DOHH2 (cell line): ENCODE data around the gene AMZ1.

ENCODE experiments used
- CTCF ChIP-seq: fragments of 200-600 bp; sonication (generic); IDR thresholded peaks from one replicate; pipeline ENCODE4 v1.5.1; 2014; ENCODE audit warnings: antibody characterized with exemption, mild to moderate bottlenecking, low read depth, low read length; ENCODE audit not compliant: poor library complexity, severe bottlenecking
- EZH2phosphoT487 ChIP-seq: fragments of 200-600 bp; sonication (generic); IDR thresholded peaks from 2 replicates; pipeline ENCODE4 v1.6.1; 2017; ENCODE audit warnings: borderline replicate concordance, mild to moderate bottlenecking, antibody characterized with exemption, low read length, moderate library complexity, mixed read lengths

GRCh38 chr7:2638224-2638991, 49.6 kb upstream of the AMZ1 start:
- no peak for TF ChIP-seq CTCF
- TF ChIP-seq EZH2phosphoT487: no peak
